Thoracic aorta (tissue), 2 donors: Measurements from ENCODE around the gene MYOF. TPM values are rescaled to one million over a fixed set of nuclear protein-coding genes. Genes with fewer than 3 reads are reported as not detected.

ENCODE experiments used
- ATAC-seq: fragments of 150-250 bp; one replicate; pipeline ENCODE4 v1.8.0; 2017; ENCODE audit warnings: low read depth; ENCODE audit not compliant: insufficient number of reproducible peaks, low FRiP score
- DNase-seq: peaks from one replicate; pipeline ENCODE4 v3.0.0-alpha.2; 2020; ENCODE audit warnings: low spot score
- H3K27ac ChIP-seq, 2 donors: fragments of 200-600 bp; sonication (generic); 1 replicate in 1 of 2; 2 replicates in 1 of 2; pipeline ENCODE4 v1.5.1; 2016; ENCODE audit warnings: mild to moderate bottlenecking in 2 of 2, moderate library complexity in 2 of 2
- H3K27me3 ChIP-seq: fragments of 200-600 bp; sonication (generic); replicated peaks from 2 replicates; pipeline ENCODE4 v1.6.0; 2016; ENCODE audit warnings: mild to moderate bottlenecking; ENCODE audit not compliant: insufficient read depth
- H3K36me3 ChIP-seq: fragments of 200-600 bp; sonication (generic); one replicate; pipeline ENCODE4 v1.5.1; 2016
- H3K4me1 ChIP-seq, 2 donors: fragments of 200-600 bp; sonication (generic); 1 replicate in 1 of 2; 2 replicates in 1 of 2; pipeline versions ENCODE4 v1.5.1 to v1.6.0; 2016; ENCODE audit warnings: low read depth in 2 of 2, mild to moderate bottlenecking in 1 of 2; ENCODE audit not compliant: control insufficient read depth in 1 of 2
- H3K4me3 ChIP-seq: fragments of 200-600 bp; sonication (generic); 2 replicates; pipeline ENCODE4 v1.5.1; 2016; ENCODE audit warnings: mild to moderate bottlenecking
- H3K9me3 ChIP-seq: fragments of 200-600 bp; sonication (generic); 2 replicates; pipeline ENCODE4 v1.5.1; 2016
- total RNA-seq, 2 donors: library from RNA; depleted of rRNA; stranded (reverse); fragments of >200 nt; gene quantifications; one replicate each; pipeline versions ENCODE4 v1.1.0 to v1.2.3, GENCODE V29; 2016
- TF ChIP-seq, protein P1 (sequence below): fragments of 200-600 bp; sonication (generic); IDR thresholded peaks from one replicate; pipeline ENCODE4 v1.5.1; 2019; ENCODE audit warnings: antibody characterized with exemption

MYOF gene
- total RNA-seq, 2 donors from 2014 or later: 132 to 138 TPM

DNA sequence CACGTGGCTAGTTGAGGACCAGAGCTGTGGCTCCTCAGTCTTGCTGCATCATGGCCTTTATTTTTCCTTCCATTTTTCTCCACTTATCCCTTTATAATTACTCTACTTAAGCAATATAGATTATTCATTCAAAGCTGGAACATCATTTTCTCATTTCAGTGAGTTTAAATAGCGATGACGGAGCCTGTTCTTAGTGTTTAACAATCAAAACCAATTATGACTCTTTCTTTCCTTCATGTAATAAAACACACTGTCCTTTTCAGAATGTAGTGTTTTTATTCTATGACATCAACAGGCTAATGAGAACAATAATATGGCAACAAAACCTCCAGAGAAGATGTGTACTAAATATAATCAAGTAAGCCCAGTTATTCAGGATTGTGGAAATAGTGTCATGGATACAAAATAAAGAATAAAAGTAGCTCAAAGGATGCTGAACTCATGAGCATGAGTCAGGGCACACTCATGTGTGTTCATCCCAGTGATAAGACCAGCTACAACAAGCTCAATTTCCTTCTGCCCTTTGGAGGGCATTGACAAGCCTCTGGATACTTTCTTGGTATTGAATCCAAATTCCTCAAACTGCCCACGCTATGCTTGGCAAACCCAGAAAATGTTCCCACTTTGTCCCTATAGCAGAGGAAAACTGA is 220.0 kb downstream of the MYOF start:
- no peaks in the 10 kb centered on the region for H3K27me3 ChIP-seq
- H3K36me3 ChIP-seq: no peaks in the 10 kb centered on the region
- DNase-seq (no peak), ATAC-seq (no peak)
- H3K27ac ChIP-seq: no peak overlapping the region
- TF ChIP-seq, protein P1, sequence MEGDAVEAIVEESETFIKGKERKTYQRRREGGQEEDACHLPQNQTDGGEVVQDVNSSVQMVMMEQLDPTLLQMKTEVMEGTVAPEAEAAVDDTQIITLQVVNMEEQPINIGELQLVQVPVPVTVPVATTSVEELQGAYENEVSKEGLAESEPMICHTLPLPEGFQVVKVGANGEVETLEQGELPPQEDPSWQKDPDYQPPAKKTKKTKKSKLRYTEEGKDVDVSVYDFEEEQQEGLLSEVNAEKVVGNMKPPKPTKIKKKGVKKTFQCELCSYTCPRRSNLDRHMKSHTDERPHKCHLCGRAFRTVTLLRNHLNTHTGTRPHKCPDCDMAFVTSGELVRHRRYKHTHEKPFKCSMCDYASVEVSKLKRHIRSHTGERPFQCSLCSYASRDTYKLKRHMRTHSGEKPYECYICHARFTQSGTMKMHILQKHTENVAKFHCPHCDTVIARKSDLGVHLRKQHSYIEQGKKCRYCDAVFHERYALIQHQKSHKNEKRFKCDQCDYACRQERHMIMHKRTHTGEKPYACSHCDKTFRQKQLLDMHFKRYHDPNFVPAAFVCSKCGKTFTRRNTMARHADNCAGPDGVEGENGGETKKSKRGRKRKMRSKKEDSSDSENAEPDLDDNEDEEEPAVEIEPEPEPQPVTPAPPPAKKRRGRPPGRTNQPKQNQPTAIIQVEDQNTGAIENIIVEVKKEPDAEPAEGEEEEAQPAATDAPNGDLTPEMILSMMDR: no peak
- H3K4me3 ChIP-seq: no peak overlapping the region
- H3K4me1 ChIP-seq: no peaks in the 10 kb centered on the region
- no peaks in the 10 kb centered on the region for H3K9me3 ChIP-seq

DNA sequence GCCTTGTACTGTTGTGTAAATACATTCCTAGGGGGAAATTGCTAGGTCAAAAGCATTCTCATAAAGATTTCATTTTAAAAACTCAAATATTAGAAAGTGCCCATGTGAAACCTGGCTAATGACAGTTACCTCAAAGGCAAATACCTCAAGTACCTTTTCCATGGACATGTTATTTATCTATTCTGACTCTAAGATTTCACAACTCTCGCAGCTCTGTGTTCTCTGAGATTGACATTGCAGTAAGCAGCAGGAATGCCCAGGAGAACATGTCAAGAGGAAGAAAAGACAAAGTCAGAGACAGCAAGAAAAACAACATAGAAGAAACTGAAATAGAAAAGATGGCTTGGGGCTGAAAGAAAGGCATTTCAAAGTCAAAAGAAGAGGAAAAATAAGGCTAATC is 221.0 kb downstream of the MYOF start:
- Histone ChIP-seq H3K27ac (no peak overlapping the region), H3K27me3 (no peaks in the 10 kb centered on the region), H3K9me3 (no peaks in the 10 kb centered on the region), H3K36me3 (no peaks in the 10 kb centered on the region), H3K4me1 (no peaks in the 10 kb centered on the region), H3K4me3 (no peak overlapping the region)
- TF ChIP-seq, protein P1: no peak
- ATAC-seq (no peak), DNase-seq (no peak)

DNA sequence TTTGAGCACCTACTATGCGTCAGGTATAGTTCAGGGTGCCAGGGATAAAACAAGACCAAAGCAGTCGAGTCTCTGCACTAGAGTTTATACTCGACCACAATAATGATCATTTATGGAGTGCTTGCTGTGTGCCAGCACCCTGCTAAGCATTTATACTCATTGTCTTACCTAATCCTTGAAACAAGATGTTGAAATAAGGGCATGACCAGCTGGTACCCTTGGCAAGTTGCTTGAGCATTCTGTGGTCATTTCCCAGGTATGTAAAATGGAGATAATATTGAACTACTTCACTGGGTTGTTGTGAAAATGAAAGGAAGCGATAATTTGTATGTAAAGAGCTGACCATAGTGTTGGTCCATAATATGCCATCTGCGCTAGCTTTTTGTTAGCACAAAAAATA is 223.0 kb downstream of the MYOF start:
- no peaks in the 10 kb centered on the region for H3K4me1 ChIP-seq
- TF ChIP-seq, protein P1: no peak
- H3K27ac ChIP-seq: no peak overlapping the region
- DNase-seq (no peak), ATAC-seq (no peak)
- no peaks in the 10 kb centered on the region for H3K27me3 ChIP-seq
- no peaks in the 10 kb centered on the region for H3K9me3 ChIP-seq
- H3K36me3 ChIP-seq: no peaks in the 10 kb centered on the region
- no peak overlapping the region for H3K4me3 ChIP-seq

Other genes with a start within 250 kb of the MYOF start
- 1 to 10 TPM in 1 of 2 donors, not detected in 1; 5.1 TPM for gene CEP55, start 14.3 kb upstream of the MYOF start, total RNA-seq
- 1 to 10 TPM in 1 of 2 donors, not detected in 1; 1.3 TPM for gene FFAR4, start 84.3 kb upstream of the MYOF start, total RNA-seq
- gene RBP4, start 118.9 kb upstream of the MYOF start, total RNA-seq: 10 to 100 TPM; 23.1 to 23.3 TPM
- gene PDE6C, start 130.2 kb upstream of the MYOF start, total RNA-seq: not detected
- 10 to 100 TPM; 25.7 to 35.9 TPM for gene FRA10AC1, start 220.3 kb upstream of the MYOF start, total RNA-seq